Activated T-cell treated with anti-CD3 and anti-CD28 coated beads, Interleukin-2, amount 50 U/mL, for 72 hours (primary cell): ENCODE data around the gene ZNF680. TPM values are rescaled to one million over a fixed set of nuclear protein-coding genes. Genes with fewer than 3 reads are reported as not detected.
"Not testable (repeated sequence)": the region's sequence is repeated elsewhere in the genome, so short reads cannot be mapped to it uniquely, and the experiment has no call there.

ENCODE experiments used
- ATAC-seq, 2 donors: fragments of 150-1000 bp; cut with Tn5 transposase; replicated peaks in 1 of 2; 2 replicates each; pipeline ENCODE4 v1.10.0; 2021; ENCODE audit warnings: moderate library complexity in 2 of 2, mild to moderate bottlenecking in 1 of 2
- DNase-seq, 2 donors: peaks; one replicate each; pipeline ENCODE4 v3.0.0; 2021 to 2022; ENCODE audit warnings: mixed read lengths in 1 of 2
- H3K27ac Mint-ChIP-seq: one replicate; pipeline ENCODE4 v1.8.0; 2022; ENCODE audit warnings: mild to moderate bottlenecking, moderate library complexity, mixed read lengths
- H3K27me3 Mint-ChIP-seq: one replicate; pipeline ENCODE4 v1.8.0; 2022; ENCODE audit warnings: low read depth, mixed read lengths
- H3K36me3 Mint-ChIP-seq, 2 donors: one replicate each; pipeline ENCODE4 v1.8.0; 2022; ENCODE audit warnings: mixed read lengths in 2 of 2, mild to moderate bottlenecking in 1 of 2; ENCODE audit not compliant: insufficient read depth in 2 of 2
- H3K4me1 Mint-ChIP-seq: one replicate; pipeline ENCODE4 v1.8.0; 2022; ENCODE audit warnings: low read depth, mixed read lengths
- H3K4me3 Mint-ChIP-seq, 2 donors: one replicate each; pipeline ENCODE4 v1.8.0; 2022; ENCODE audit warnings: mild to moderate bottlenecking in 2 of 2, mixed read lengths in 2 of 2, moderate library complexity in 2 of 2
- H3K9me3 Mint-ChIP-seq, 2 donors: one replicate each; pipeline ENCODE4 v1.8.0; 2022; ENCODE audit warnings: mixed read lengths in 2 of 2
- total RNA-seq, 2 donors: library from RNA; stranded (reverse); gene quantifications; one replicate each; pipeline ENCODE4 v1.2.3, GENCODE V29; 2022

The ZNF680 gene
- total RNA-seq, 2 donors from 2014 or later: 15.4 to 15.8 TPM

DNA sequence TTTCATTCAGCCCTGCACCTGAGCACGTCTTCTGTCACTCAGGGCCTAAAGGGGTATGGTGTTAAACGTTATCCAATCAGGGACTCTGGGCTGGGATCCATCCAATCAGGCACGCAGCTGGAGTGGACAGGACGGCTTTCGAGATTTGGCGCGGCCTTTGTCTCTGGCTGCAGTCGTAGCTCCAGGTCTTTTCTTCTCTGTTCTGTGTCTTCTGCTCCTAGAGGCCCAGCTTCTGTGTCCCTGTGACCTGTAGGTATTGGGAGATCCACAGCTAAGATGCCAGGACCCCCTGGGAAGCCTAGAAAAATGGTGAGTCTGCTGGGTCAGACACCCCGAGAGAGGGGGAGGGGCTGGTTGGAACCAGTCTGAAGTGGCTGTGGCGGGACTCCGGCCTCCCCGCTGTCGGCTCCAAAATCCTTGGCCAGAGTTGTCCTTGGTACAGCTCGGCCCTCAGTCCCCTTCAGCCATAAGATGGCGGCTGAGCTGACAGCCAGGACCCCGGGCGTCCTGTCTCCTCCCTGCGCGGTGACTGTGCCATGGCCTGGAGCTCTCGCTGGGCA is 11.7 kb upstream of the ZNF680 start:
- Mint-ChIP-seq H3K4me3 (peak overlapping the region; percentile 53), H3K36me3 (peaks cover 8 to 16% of the 10 kb centered on the region in 2 donors), H3K27me3 (peaks cover 6% of the 10 kb centered on the region), H3K4me1 (peaks cover 6% of the 10 kb centered on the region), H3K27ac (no peak overlapping the region), H3K9me3 (no peaks in the 10 kb centered on the region)
- ATAC-seq (peak in 1 of 2 donors; percentile 21), DNase-seq (no peak)

DNA sequence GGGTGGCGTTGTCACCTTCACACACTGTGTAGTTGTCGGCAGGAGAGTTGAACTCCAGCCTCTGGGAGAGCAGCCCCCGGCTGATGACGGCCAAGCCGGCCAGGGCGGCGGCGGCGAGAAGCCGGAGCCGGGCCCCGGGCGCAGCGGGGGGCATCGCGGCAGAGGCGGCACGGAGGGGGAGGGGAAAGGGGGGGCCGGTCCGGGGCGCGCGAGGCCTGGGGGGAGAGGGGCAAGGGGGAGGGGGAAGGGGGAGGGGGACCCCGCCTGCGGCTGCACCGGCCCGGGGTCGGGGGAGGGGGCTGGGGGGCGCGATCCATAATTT is 7.4 kb upstream of the ZNF680 start:
- Mint-ChIP-seq H3K4me3 (peak overlapping the region; percentile 91 to 96), H3K27me3 (peaks cover 11% of the 10 kb centered on the region), H3K4me1 (peaks cover 11% of the 10 kb centered on the region), H3K36me3 (peaks cover 8 to 16% of the 10 kb centered on the region in 2 donors)
- not testable (repeated sequence) for H3K27ac Mint-ChIP-seq, DNase-seq, H3K9me3 Mint-ChIP-seq, ATAC-seq

DNA sequence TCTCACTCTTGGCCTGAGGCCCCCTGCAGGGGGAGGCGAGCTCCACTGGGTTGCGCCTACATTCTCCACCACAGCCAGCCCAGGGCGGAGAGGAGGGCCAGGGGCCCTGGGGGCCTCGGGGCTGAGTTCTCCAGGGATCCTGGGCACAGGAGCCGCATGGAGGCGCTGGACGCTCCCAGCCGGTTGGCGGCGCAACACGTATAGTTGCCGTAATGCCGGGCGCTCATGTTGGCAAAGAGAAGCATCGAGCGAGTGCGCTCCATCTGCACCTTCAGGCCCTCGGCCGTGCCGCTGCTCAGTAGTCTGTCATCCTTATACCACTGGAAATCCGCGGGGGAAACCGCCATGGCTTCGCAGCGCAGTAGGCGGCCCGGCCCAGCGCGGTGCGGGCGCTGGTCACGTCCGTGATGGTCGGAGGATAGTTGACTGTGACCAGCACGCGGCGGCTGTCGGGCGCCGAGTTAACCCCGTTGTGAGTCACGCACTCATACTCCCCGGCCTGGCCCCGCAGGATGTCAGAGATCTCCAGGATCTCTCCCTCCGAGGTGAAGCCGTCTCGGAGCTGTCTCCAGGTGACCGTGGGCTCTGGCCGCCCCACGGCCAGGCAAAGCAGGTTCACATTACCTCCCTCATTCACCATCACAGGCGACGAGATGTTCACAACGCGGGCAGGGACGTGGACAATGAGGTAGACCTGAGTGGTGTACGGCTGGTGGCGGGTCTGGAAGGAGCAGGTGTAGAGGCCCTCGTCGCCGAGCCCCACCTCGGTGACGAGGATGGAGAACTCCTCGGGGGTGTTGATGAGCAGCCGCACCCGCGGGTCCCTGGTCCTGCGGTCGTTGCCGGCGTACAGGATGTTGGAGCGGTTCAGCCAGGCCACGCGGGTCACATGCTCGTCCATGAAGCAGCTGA is 6.8 kb upstream of the ZNF680 start:
- not testable (repeated sequence) for H3K9me3 Mint-ChIP-seq
- H3K27me3 Mint-ChIP-seq: peaks cover 11% of the 10 kb centered on the region
- peaks cover 8 to 15% of the 10 kb centered on the region in 2 donors for H3K36me3 Mint-ChIP-seq
- peak; percentile 26 to 39 for DNase-seq
- H3K27ac Mint-ChIP-seq: peak overlapping the region; percentile 38
- peak overlapping the region; percentile 91 to 96 for H3K4me3 Mint-ChIP-seq
- peaks cover 11% of the 10 kb centered on the region for H3K4me1 Mint-ChIP-seq
- peak; percentile 73 to 80 for ATAC-seq

DNA sequence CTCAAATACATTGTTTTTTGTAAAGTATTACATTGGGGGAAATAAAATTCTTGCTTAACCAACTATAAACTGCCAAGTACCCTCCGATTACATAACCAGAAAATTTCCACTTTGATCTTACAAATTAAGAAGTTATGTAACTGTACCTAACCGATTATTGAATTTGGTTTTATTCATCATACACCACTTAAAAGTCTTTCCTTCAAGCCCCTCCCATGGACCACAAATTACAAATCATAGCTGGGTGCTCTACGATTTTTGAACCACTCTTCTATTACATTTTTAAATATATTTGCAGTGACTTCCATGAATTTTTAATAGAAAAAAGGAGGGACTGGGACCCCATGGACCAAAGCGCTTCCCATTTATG is 630 bp downstream of the ZNF680 start:
- peak; percentile 2 for ATAC-seq
- no peak for DNase-seq
- H3K4me3 Mint-ChIP-seq: peak overlapping the region; percentile 99 to 100
- H3K9me3 Mint-ChIP-seq: peaks cover 0 to 4% of the 10 kb centered on the region in 2 donors
- no peaks in the 10 kb centered on the region for H3K27me3 Mint-ChIP-seq
- H3K27ac Mint-ChIP-seq: peak overlapping the region; percentile 97
- H3K4me1 Mint-ChIP-seq: peaks cover 25% of the 10 kb centered on the region
- peaks cover 10 to 41% of the 10 kb centered on the region in 2 donors for H3K36me3 Mint-ChIP-seq

DNA sequence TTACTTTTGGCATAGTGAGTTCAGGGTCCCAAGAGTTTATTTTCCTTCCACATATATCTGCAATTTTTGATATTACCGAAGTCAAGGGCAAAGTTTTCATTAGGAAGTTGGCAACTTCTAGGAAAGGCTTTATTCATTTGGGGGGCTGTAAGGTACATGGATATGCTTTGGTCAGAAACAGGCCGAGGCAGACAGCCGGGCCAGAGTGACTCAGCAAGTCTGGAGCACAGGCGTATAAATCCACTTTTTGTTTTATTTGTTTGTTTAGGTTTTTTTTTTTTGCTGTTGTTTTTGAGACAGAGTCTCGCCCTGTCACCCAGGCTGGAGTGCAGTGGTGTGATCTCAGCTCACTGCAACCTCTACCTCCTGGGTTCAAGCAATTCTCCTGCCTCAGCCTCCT is 3.7 kb downstream of the ZNF680 start:
- Mint-ChIP-seq H3K36me3 (peaks cover 24 to 62% of the 10 kb centered on the region in 2 donors), H3K4me1 (peaks cover 30% of the 10 kb centered on the region), H3K27me3 (no peaks in the 10 kb centered on the region), H3K4me3 (no peak overlapping the region), H3K27ac (no peak overlapping the region), H3K9me3 (peaks cover 10 to 13% of the 10 kb centered on the region in 2 donors)
- no peak for ATAC-seq
- no peak for DNase-seq

GRCh38 chr7:64558781-64559180 is 4.1 kb downstream of the ZNF680 start:
- H3K9me3 Mint-ChIP-seq: peaks cover 10% of the 10 kb centered on the region in 2 donors
- H3K36me3 Mint-ChIP-seq: peaks cover 22 to 61% of the 10 kb centered on the region in 2 donors
- no peak overlapping the region for H3K4me3 Mint-ChIP-seq
- no peak overlapping the region for H3K27ac Mint-ChIP-seq
- no peaks in the 10 kb centered on the region for H3K27me3 Mint-ChIP-seq
- no peak for ATAC-seq
- DNase-seq: no peak
- peaks cover 26% of the 10 kb centered on the region for H3K4me1 Mint-ChIP-seq

DNA sequence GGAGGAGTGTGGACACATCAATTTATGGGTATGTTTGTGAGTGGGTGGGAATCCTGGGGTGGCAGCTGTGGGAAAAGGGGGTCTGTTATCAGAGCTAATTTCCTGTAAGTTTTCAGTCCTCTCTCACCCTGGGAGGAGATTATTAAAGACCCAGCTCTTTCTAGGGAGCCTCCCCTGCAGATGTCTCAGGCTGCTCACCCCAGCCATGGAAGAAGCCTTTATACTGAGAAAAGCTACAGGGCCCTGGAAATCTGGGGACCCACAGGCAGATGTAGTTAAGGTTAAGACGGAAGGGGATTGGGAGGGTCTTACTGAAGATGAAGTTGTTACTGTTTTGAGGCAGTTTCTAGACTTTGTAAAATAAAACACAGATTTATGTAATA is 4.6 kb downstream of the ZNF680 start:
- Mint-ChIP-seq H3K9me3 (peaks cover 10% of the 10 kb centered on the region in 2 donors), H3K4me3 (no peak overlapping the region), H3K27me3 (no peaks in the 10 kb centered on the region), H3K27ac (no peak overlapping the region), H3K4me1 (peaks cover 21% of the 10 kb centered on the region), H3K36me3 (peaks cover 22 to 65% of the 10 kb centered on the region in 2 donors)
- no peak for ATAC-seq
- DNase-seq: no peak

DNA sequence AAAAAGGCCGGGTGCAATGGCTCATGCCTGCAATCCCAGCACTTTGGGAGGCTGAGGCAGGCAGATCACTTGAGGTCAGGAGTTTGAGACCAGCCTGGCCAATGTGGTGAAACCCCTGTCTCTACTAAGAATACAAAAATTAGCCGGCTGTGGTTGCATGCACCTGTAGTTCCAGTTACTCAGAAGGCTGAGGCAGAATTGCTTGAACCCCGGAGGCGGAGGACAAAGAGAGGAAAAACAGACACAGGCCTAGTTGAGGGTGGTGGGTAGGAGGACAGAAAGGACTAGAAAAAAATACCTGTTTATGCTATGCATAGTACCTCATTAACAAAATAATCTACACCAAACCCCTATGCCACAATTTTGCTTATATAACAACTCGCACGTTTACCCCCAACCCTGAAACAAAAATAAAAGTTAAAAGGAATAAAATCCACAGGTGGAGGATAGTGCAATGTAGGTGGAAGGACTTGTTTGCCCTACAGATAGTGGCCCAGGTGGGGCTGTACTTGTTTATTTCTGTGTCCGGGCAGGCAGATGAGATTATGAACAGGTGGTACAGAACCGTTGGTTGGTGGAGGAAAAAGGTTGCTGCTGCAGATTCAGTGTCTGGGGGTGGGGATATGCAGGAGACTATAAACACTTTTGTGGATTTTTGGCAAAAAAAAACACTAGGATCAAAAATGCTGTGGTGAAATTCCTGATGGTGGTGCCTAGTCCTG is 5.1 kb downstream of the ZNF680 start:
- Mint-ChIP-seq H3K27ac (no peak overlapping the region), H3K9me3 (peaks cover 10% of the 10 kb centered on the region in 2 donors), H3K36me3 (peaks cover 21 to 62% of the 10 kb centered on the region in 2 donors), H3K27me3 (no peaks in the 10 kb centered on the region), H3K4me1 (peaks cover 16% of the 10 kb centered on the region), H3K4me3 (no peak overlapping the region)
- no peak for ATAC-seq
- no peak for DNase-seq

GRCh38 chr7:64555046-64555445 is 7.8 kb downstream of the ZNF680 start:
- DNase-seq (no peak), ATAC-seq (no peak)
- peaks cover 12% of the 10 kb centered on the region in 2 donors for H3K9me3 Mint-ChIP-seq
- peaks cover 23 to 70% of the 10 kb centered on the region in 2 donors for H3K36me3 Mint-ChIP-seq
- peaks cover 10% of the 10 kb centered on the region for H3K4me1 Mint-ChIP-seq
- H3K4me3 Mint-ChIP-seq: peak overlapping the region in 1 of 2 donors; percentile 28
- H3K27ac Mint-ChIP-seq: no peak overlapping the region
- H3K27me3 Mint-ChIP-seq: no peaks in the 10 kb centered on the region

DNA sequence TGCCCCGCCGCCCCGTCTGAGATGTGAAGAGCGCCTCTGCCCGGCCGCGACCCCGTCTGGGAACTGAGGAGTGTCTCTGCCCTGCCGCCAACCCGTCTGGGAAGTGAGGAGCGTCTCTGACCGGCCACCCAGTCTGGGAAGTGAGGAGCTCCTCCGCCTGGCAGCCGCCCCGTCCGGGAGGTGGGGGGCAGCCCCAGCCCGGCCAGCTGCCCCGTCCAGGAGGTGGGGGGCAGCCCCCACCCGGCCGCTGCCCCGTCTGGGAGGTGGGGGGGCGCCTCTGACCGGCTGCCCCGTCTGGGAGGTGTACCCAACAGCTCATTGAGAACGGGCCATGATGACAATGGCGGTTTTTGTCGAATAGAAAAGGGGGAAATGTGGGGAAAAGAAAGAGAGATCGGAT is 8.7 kb downstream of the ZNF680 start:
- Mint-ChIP-seq H3K36me3 (peaks cover 23 to 74% of the 10 kb centered on the region in 2 donors), H3K4me1 (peaks cover 10% of the 10 kb centered on the region), H3K9me3 (peaks cover 12% of the 10 kb centered on the region in 2 donors)
- not testable (repeated sequence) for H3K27me3 Mint-ChIP-seq, DNase-seq, ATAC-seq, H3K27ac Mint-ChIP-seq, H3K4me3 Mint-ChIP-seq

DNA sequence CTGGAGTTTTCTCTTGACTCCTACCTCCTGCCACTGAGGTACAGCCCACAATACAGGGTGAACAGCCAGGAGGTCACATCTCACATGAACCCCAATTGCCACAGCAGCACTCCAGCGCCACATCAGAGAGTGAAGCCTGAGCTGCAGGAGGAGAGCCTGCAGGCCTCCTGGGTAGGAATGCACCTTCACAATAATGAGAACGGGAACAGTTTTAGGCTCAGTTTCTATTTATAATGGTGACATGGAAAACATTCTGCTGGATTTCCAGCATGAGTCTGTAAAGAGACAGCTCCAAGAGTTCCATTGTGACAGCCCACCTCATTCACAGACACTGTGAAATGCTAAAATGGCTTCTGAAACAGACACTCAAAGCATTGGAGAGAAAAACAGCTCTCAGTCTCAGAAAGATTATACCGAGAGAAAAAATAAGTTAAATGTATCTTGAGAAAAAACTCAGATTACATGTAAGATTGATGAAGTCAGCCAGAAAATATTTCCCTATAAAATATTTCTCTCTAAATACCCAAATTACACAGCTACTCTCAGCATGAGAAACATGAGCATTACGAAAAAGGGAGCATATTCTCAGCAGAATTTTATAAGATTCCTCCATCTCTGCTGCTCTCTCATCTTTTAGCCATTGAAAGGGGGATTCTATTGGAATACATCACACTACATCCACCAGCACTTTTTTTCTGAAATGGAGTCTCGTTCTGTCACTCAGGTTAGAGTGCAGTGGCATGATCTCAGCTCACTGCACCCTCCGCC is 11.3 kb downstream of the ZNF680 start:
- H3K4me3 Mint-ChIP-seq: no peak overlapping the region
- H3K4me1 Mint-ChIP-seq: peaks cover 4% of the 10 kb centered on the region
- H3K9me3 Mint-ChIP-seq: peaks cover 12% of the 10 kb centered on the region in 2 donors
- peaks cover 16 to 60% of the 10 kb centered on the region in 2 donors for H3K36me3 Mint-ChIP-seq
- no peak overlapping the region for H3K27ac Mint-ChIP-seq
- ATAC-seq (no peak), DNase-seq (no peak)
- no peaks in the 10 kb centered on the region for H3K27me3 Mint-ChIP-seq

- Mint-ChIP-seq H3K27me3 (no peaks in the 10 kb centered on the region), H3K9me3 (no peaks in the 10 kb centered on the region), H3K4me3 (no peak overlapping the region), H3K4me1 (peaks cover 6% of the 10 kb centered on the region), H3K27ac (no peak overlapping the region), H3K36me3 (peaks cover 7 to 48% of the 10 kb centered on the region in 2 donors)
- ATAC-seq: no peak
- DNase-seq: no peak
Observed at GRCh38 chr7:64544010-64544409, 18.9 kb downstream of the ZNF680 start.
